Mesenchymal stem cell (in vitro differentiated cells and primary cell): ENCODE results near the gene ACAA2. TPM values are rescaled to one million over a fixed set of nuclear protein-coding genes. Genes with fewer than 3 reads are reported as not detected.

Experiments
- small RNA-seq: library from polyadenylated mRNA; stranded (forward); fragments of <200 nt; extraction: miRNeasy Mini kit (QIAGEN cat#:217004); gene quantifications from one replicate; pipeline ENCODE3, GENCODE V24; 2013; ENCODE audit warnings: low read depth

ACAA2 gene

Small RNA genes within 50 kb of the gene (small RNA-seq; reads per million reads assigned to genes)
- gene RF00283 (not detected), gene SCARNA17 (not detected)
